Inflammatory macrophage (primary cell): ENCODE measurements around the gene TUBB.
A peak's percentile ranks its signal among the peaks of the same experiment; 100 is the strongest.

ENCODE experiments used
- DNase-seq, 2 donors: peaks; one replicate each; pipeline ENCODE4 v3.0.0-alpha.2; 2020 to 2022
- total RNA-seq, 18 experiments: gene quantifications; one replicate each; lab custom pipeline; 2026; ENCODE audit warnings: mixed read lengths in 6 of 18, inconsistent platforms in 2 of 18; lab: John Stamatoyannopoulos, UW

Gene TUBB
- total RNA-seq: 781 to 1,237 (median 948) reads per million in 18 experiments

GRCh38 chr6:30719791-30720737, at the start of gene TUBB:
Gene TUBB (plus strand): TSS chr6:30720352. CDS start chr6:30720507, 155 bp downstream.
- DNase-seq: peak; percentile 98

- DNase-seq: no peak
Observed at GRCh38 chr6:30670760-30671527, 49.2 kb upstream of the TUBB start.

- peak; percentile 97 for DNase-seq
Observed at GRCh38 chr6:30672445-30673253, 47.5 kb upstream of the TUBB start, which contains the start of gene DHX16. Gene DHX16 (minus strand): TSS chr6:30673006. CDS start chr6:30672841, 165 bp downstream.

- DNase-seq: no peak
Observed at GRCh38 chr6:30676660-30677285, 43.4 kb upstream of the TUBB start.

- DNase-seq: peak; percentile 83 to 86
Observed at GRCh38 chr6:30678964-30679726, 41.0 kb upstream of the TUBB start.

GRCh38 chr6:30679765-30680535, 40.2 kb upstream of the TUBB start:
- no peak for DNase-seq

- DNase-seq: no peak
Observed at GRCh38 chr6:30681766-30682142, 38.4 kb upstream of the TUBB start.

- DNase-seq: peak; percentile 80 to 88
Observed at GRCh38 chr6:30682143-30683117, 37.7 kb upstream of the TUBB start.

- peak in 1 of 2 donors; percentile 12 for DNase-seq
Observed at GRCh38 chr6:30683183-30683979, 36.8 kb upstream of the TUBB start.

- no peak for DNase-seq
Observed at GRCh38 chr6:30683980-30684338, 36.2 kb upstream of the TUBB start.

- DNase-seq: peak; percentile 56 to 74
Observed at GRCh38 chr6:30684386-30685156, 35.6 kb upstream of the TUBB start.

GRCh38 chr6:30685157-30686008, 34.8 kb upstream of the TUBB start:
- peak in 1 of 2 donors; percentile 30 for DNase-seq

GRCh38 chr6:30686009-30686907, 33.9 kb upstream of the TUBB start, which contains the start of gene PPP1R18:
Gene PPP1R18 (minus strand): TSS chr6:30686645. CDS start chr6:30686018, 627 bp downstream.
- peak; percentile 66 to 72 for DNase-seq

- peak; percentile 92 to 94 for DNase-seq
Observed at GRCh38 chr6:30686908-30687658, 33.1 kb upstream of the TUBB start.
